PFSK-1 (cell line): Measurements from ENCODE around the gene CCDC85C.

ENCODE experiments used
- POLR2AphosphoS5 ChIP-seq: IDR thresholded peaks from 2 replicates; pipeline ENCODE4 v1.6.1; 2012; ENCODE audit warnings: low read depth, mild to moderate bottlenecking, control low read depth, low read length, moderate library complexity
- SIN3A ChIP-seq: IDR thresholded peaks from 2 replicates; pipeline ENCODE4 v1.6.1; 2012; ENCODE audit warnings: mild to moderate bottlenecking, low read length, moderate library complexity, borderline replicate concordance; ENCODE audit not compliant: insufficient read depth
- TAF1 ChIP-seq: IDR thresholded peaks from 2 replicates; pipeline ENCODE4 v1.6.1; 2012; ENCODE audit warnings: low read length, control low read depth, borderline replicate concordance; ENCODE audit not compliant: insufficient read depth
- TF ChIP-seq, protein P1 (sequence below), 2 experiments: IDR thresholded peaks; 2 replicates each; pipeline versions ENCODE4 v1.6.1 to v1.8.0; 2011 to 2012; ENCODE audit warnings: low read depth in 2 of 2, low read length in 2 of 2, control low read depth in 1 of 2, inconsistent platforms in 1 of 2, mild to moderate bottlenecking in 1 of 2, moderate library complexity in 1 of 2; ENCODE audit not compliant: insufficient read depth in 1 of 2

DNA sequence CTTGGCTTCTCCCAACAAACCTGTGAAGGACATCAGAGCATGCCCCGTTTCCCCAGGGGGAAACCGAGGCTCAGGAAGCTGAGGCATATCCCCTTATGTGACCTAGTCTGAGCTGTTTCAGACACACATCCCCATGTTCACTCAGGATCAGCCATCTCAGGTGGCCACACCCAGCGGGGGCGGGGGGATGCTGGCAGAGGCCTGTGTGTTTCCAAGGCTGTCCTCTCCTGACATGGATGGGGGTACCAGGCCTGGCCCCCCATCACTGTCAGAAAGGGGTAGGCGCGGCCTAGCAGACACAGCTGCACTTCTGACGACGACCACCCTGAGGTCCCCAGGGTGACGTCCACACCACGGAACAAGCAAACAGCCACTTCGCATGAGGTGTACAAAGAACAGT is 22.1 kb downstream of the CCDC85C start:
- TF ChIP-seq TAF1 (no peak), POLR2AphosphoS5 (no peak), SIN3A (no peak)
- TF ChIP-seq, protein P1, sequence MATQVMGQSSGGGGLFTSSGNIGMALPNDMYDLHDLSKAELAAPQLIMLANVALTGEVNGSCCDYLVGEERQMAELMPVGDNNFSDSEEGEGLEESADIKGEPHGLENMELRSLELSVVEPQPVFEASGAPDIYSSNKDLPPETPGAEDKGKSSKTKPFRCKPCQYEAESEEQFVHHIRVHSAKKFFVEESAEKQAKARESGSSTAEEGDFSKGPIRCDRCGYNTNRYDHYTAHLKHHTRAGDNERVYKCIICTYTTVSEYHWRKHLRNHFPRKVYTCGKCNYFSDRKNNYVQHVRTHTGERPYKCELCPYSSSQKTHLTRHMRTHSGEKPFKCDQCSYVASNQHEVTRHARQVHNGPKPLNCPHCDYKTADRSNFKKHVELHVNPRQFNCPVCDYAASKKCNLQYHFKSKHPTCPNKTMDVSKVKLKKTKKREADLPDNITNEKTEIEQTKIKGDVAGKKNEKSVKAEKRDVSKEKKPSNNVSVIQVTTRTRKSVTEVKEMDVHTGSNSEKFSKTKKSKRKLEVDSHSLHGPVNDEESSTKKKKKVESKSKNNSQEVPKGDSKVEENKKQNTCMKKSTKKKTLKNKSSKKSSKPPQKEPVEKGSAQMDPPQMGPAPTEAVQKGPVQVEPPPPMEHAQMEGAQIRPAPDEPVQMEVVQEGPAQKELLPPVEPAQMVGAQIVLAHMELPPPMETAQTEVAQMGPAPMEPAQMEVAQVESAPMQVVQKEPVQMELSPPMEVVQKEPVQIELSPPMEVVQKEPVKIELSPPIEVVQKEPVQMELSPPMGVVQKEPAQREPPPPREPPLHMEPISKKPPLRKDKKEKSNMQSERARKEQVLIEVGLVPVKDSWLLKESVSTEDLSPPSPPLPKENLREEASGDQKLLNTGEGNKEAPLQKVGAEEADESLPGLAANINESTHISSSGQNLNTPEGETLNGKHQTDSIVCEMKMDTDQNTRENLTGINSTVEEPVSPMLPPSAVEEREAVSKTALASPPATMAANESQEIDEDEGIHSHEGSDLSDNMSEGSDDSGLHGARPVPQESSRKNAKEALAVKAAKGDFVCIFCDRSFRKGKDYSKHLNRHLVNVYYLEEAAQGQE (IDR thresholded peaks at IDR 0.05; ENCODE audit: insufficient read depth in 1 of 2, low read depth in 2 of 2, low read length in 2 of 2) = no peak
